HCT116 (cell line): ENCODE measurements around the gene TF. TPM values are rescaled to one million over a fixed set of nuclear protein-coding genes. Genes with fewer than 3 reads are reported as not detected.
A peak's percentile ranks its signal among the peaks of the same experiment; 100 is the strongest.

Experiments used
- ATAC-seq: fragments of 200-7000 bp; cut with Tn5 transposase; 2 replicates; pipeline ENCODE4 v1.9.1; 2020; ENCODE audit warnings: mild to moderate bottlenecking, moderate library complexity
- BruUV-seq: library from RNA; stranded (reverse); fragments of 400-500 nt; replicated peaks from 2 replicates; lab custom pipeline; 2021; lab: Mats Ljungman, UMichigan
- CTCF ChIA-PET: fragments of 300-600 bp; sonication (Branson Sonifier 250); formaldehyde crosslinking; loops from one replicate; lab custom pipeline; 2021; ENCODE audit warnings: antibody characterized with exemption; lab: Charles Lee
- POLR2A ChIA-PET: fragments of 300-600, 350-600 bp; sonication (Branson Sonifier 250); formaldehyde crosslinking; loops from one replicate; lab custom pipeline; 2021; ENCODE audit warnings: antibody characterized with exemption; lab: Charles Lee
- RAD21 ChIA-PET, 2 experiments: fragments of 300-600 bp; sonication (Branson Sonifier 250); formaldehyde crosslinking; loops; one replicate each; lab custom pipeline; 2023; ENCODE audit warnings: low total read pairs in 2 of 2; ENCODE audit not compliant: uncharacterized antibody in 2 of 2, unreplicated experiment in 2 of 2, low non-redundant PET in 1 of 2; lab: Charles Lee
- DNase-seq: peaks from one replicate; pipeline ENCODE4 v3.0.0-alpha.2; 2010; ENCODE audit warnings: low read depth, low spot score
- H2AFZ ChIP-seq: fragments of 200-600 bp; shearing (Covaris generic), sonication (generic); 2 replicates; pipeline ENCODE4 v1.6.1; 2017; ENCODE audit warnings: low read depth, mixed run types, mixed read lengths, antibody characterized with exemption, low read length; ENCODE audit not compliant: poor library complexity, severe bottlenecking
- H3K27ac ChIP-seq: 2 replicates; pipeline ENCODE4 v1.5.1; 2012; ENCODE audit warnings: low read depth, low read length
- H3K27me3 ChIP-seq: fragments of 200-600 bp; sonication (generic); 2 replicates; pipeline ENCODE4 v1.6.1; 2016; ENCODE audit warnings: mixed run types, low read length, mixed read lengths; ENCODE audit not compliant: insufficient read depth
- H3K36me3 ChIP-seq, 2 experiments: fragments of 200-500 bp in 1 of 2; fragments of 200-600 bp in 1 of 2; sonication (Bioruptor generic) in 1 of 2; sonication (generic) in 1 of 2; 2 replicates each; pipeline versions ENCODE4 v1.5.1 to v1.6.1; 2014 to 2016; ENCODE audit warnings: low read length in 2 of 2, inconsistent platforms in 1 of 2, mixed read lengths in 1 of 2, mixed run types in 1 of 2; ENCODE audit not compliant: insufficient read depth in 2 of 2, control insufficient read depth in 1 of 2
- H3K4me1 ChIP-seq, 2 experiments: fragments of 200-600 bp in 1 of 2; sonication (generic) in 1 of 2; 2 replicates each; pipeline versions ENCODE4 v1.5.1 to v1.6.1; 2012 to 2017; ENCODE audit warnings: low read length in 2 of 2, inconsistent platforms in 1 of 2, mild to moderate bottlenecking in 1 of 2, mixed read lengths in 1 of 2, mixed run types in 1 of 2, moderate library complexity in 1 of 2; ENCODE audit not compliant: insufficient read depth in 2 of 2, control insufficient read depth in 1 of 2
- H3K4me2 ChIP-seq: fragments of 200-600 bp; sonication (generic); 2 replicates; pipeline ENCODE4 v1.6.1; 2017; ENCODE audit warnings: mixed run types, low read length, mixed read lengths
- H3K4me3 ChIP-seq, 2 experiments: fragments of 200-600 bp in 1 of 2; sonication (generic) in 1 of 2; replicated peaks in 1 of 2; 2 replicates each; pipeline ENCODE4 v1.5.1; 2011 to 2016; ENCODE audit warnings: low read length in 2 of 2, control low read depth in 1 of 2, low read depth in 1 of 2, mild to moderate bottlenecking in 1 of 2, mixed read lengths in 1 of 2, mixed run types in 1 of 2
- H3K79me2 ChIP-seq: fragments of 200-600 bp; sonication (generic); 2 replicates; pipeline ENCODE4 v1.6.1; 2017; ENCODE audit warnings: mild to moderate bottlenecking, mixed run types, low read length, moderate library complexity, mixed read lengths; ENCODE audit not compliant: insufficient read depth
- H3K9ac ChIP-seq: fragments of 200-600 bp; sonication (generic); 2 replicates; pipeline ENCODE4 v1.6.1; 2016; ENCODE audit warnings: low read length, mixed read lengths
- H3K9me2 ChIP-seq: fragments of 200-600 bp; sonication (generic), shearing (Covaris generic); 2 replicates; pipeline ENCODE4 v1.6.1; 2017; ENCODE audit warnings: mixed run types, mild to moderate bottlenecking, moderate library complexity; ENCODE audit not compliant: insufficient read depth
- H3K9me3 ChIP-seq, 2 experiments: fragments of 200-500 bp in 1 of 2; fragments of 200-600 bp in 1 of 2; sonication (Bioruptor generic) in 1 of 2; sonication (generic) in 1 of 2; 2 replicates each; pipeline ENCODE4 v1.6.1; 2014 to 2017; ENCODE audit warnings: low read length in 2 of 2, mixed read lengths in 2 of 2, inconsistent platforms in 1 of 2, low read depth in 1 of 2, mild to moderate bottlenecking in 1 of 2, mixed run types in 1 of 2, moderate library complexity in 1 of 2; ENCODE audit not compliant: control insufficient read depth in 1 of 2, insufficient read depth in 1 of 2
- H4K20me1 ChIP-seq: fragments of 200-600 bp; sonication (generic), shearing (Covaris generic); 2 replicates; pipeline ENCODE4 v1.6.1; 2017; ENCODE audit warnings: mixed run types, mild to moderate bottlenecking, moderate library complexity; ENCODE audit not compliant: insufficient read depth
- CBX3 ChIP-seq: IDR thresholded peaks from 2 replicates; pipeline ENCODE4 v1.6.1; 2012; ENCODE audit warnings: low read depth
- CEBPB ChIP-seq: IDR thresholded peaks from 2 replicates; pipeline ENCODE4 v1.6.1; 2012; ENCODE audit warnings: low read depth
- CTCF ChIP-seq, 3 experiments: fragments of 200-600 bp in 1 of 3; sonication (generic) in 1 of 3; IDR thresholded peaks in 2 of 3; conservative IDR thresholded peaks in 1 of 3; 2 replicates each; pipeline ENCODE4 v1.5.1; 2012 to 2017; ENCODE audit warnings: low read depth in 2 of 3, low read length in 2 of 3, antibody characterized with exemption in 1 of 3, borderline replicate concordance in 1 of 3, control low read depth in 1 of 3, mild to moderate bottlenecking in 1 of 3, mixed read lengths in 1 of 3, mixed run types in 1 of 3, moderate library complexity in 1 of 3; ENCODE audit not compliant: insufficient read depth in 1 of 3
- FOSL1 ChIP-seq: IDR thresholded peaks from 2 replicates; pipeline ENCODE4 v1.6.1; 2012; ENCODE audit warnings: low read depth
- RAD21 ChIP-seq: IDR thresholded peaks from 2 replicates; pipeline ENCODE4 v1.6.1; 2012; ENCODE audit warnings: low read depth, mild to moderate bottlenecking
- SRF ChIP-seq: IDR thresholded peaks from 2 replicates; pipeline ENCODE4 v1.6.1; 2012; ENCODE audit warnings: low read depth
- ZNF274 ChIP-seq: fragments of 200-500 bp; sonication (Bioruptor generic); IDR thresholded peaks from 2 replicates; pipeline ENCODE4 v1.6.1; 2014; ENCODE audit warnings: mild to moderate bottlenecking, low read depth, low read length, inconsistent platforms
- intact Hi-C: fragments of 100-400 bp; cut with micrococcal nuclease; formaldehyde crosslinking; loops from 2 replicates; pipeline ENCODE4 v1.10.0; 2022
- total RNA-seq: library from RNA; stranded (reverse); gene quantifications from one replicate; pipeline ENCODE4 v1.2.1, GENCODE V29; 2021; ENCODE audit not compliant: unreplicated experiment

TF gene
- total RNA-seq, 1 experiment from 2014 or later: 10.4 TPM

DNA sequence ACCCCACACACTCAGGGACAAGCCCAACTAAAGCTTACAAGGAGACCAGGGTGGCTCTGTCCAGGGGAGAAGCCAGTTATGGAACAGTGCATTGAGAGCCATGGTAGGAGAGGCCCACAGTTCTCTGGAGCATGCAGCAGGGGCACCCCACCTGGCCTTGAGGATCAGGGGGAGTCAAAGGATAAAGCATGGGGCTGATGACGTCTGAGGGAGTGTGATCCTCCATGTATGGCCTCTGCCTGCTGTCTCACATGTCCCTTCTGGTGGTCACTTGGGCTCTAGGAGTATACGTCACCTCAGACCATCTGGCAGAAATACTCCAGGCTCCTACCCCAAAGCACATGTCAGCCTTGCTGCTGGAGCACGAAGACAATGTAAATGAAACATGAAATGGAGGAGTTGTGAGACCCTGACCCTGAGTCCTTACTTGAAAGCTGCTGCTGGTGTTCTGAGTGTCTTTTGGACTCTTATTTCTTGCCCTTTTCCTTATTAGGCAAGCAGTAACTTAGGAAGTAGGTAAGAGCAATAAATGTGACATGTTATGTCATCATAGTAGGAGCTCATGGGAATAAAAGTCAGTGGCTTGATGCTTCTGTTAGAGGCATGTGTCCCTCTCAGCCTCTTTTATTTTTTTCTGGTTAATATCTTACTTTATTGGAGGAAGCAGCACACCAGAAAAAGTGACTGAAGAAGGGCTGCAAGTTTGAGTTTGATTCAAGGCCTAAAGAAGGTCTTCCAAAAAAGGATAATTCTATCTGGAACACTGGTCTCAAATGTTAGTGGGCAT lies 74.9 kb downstream of the TF start:
- no peak for TF ChIP-seq CEBPB
- TF ChIP-seq SRF: 0 out of 2 replicates have a peak, but pooled peaks have one; percentile 18
- no peak overlapping the region for H3K4me3 ChIP-seq
- H3K9me2 ChIP-seq: no peaks in the 10 kb centered on the region
- DNase-seq (no peak), ATAC-seq (no peak)
- peaks cover 33 to 46% of the 10 kb centered on the region in 2 experiments for H3K36me3 ChIP-seq
- no peaks in the 10 kb centered on the region for H4K20me1 ChIP-seq
- intact Hi-C loops: loop anchor here (5.0 kb wide), 1 partner anchor 159 kb away; the partner anchor contains the start of gene TOPBP1
- POLR2A ChIA-PET: no interaction called here
- no peak overlapping the region for H2AFZ ChIP-seq
- no peaks in the 10 kb centered on the region for H3K79me2 ChIP-seq
- no peak overlapping the region for H3K9ac ChIP-seq
- H3K4me2 ChIP-seq: no peak overlapping the region
- RAD21 ChIA-PET: no interaction called here
- no TSS peak for BruUV-seq
- no peaks in the 10 kb centered on the region for H3K27me3 ChIP-seq
- no peaks in the 10 kb centered on the region for H3K9me3 ChIP-seq
- CTCF ChIA-PET: no interaction called here
- no peak overlapping the region for H3K27ac ChIP-seq
- H3K4me1 ChIP-seq: no peaks in the 10 kb centered on the region; a peak in 1 of 4 replicates

DNA sequence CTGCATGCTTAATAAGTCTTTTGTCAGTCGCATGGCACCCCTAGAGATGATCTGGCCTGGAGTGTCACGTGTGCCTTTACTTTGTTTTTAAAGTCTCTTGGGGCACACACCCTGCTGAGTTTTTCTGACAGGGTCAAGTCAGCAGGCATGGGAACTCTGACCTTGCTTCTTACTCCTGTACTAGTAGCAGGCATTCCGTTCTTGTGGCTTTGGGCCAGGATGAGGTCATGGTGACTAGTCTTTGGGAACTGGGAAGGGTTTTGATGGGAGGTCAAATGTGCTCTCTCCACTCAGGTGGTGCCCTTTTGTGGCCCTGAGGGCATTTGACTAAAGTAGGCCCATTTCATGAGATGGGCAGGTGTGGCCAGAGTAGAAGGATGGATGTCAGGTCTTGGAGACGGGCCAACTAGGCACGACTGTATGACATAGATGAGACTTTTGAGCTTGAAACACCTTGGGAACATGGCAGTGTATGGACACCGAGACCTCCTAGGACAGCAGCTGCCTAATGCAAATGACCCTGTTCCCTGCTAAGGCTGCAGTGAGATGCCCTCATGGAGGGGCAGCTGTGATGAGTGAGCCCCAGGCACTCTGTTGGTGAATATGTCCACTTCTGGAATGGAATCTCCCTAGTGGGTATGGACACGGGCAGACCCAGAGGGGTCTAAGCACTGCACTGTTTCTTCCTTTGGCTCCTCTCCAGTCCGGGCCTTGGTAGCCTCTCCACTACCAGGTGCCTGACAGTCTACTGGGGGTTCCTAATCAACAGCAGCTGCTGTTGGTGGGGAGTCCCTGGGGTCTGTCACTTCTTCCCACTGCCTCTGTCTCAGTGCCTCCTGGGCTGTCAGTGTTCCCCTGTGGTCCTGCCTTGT lies 75.8 kb downstream of the TF start:
- POLR2A ChIA-PET: no interaction called here
- intact Hi-C loops: loop anchor here (5.0 kb wide), 1 partner anchor 160 kb away; the partner anchor contains the start of gene TOPBP1

More for the DNA sequence above, 75.8 kb downstream of the TF start:
- no peak overlapping the region for H3K27ac ChIP-seq
- H3K4me1 ChIP-seq: no peaks in the 10 kb centered on the region; a peak in 1 of 4 replicates
- H3K79me2 ChIP-seq: no peaks in the 10 kb centered on the region
- no peak overlapping the region for H3K4me2 ChIP-seq
- peaks cover 26 to 46% of the 10 kb centered on the region in 2 experiments for H3K36me3 ChIP-seq
- BruUV-seq: no TSS peak
- H4K20me1 ChIP-seq: no peaks in the 10 kb centered on the region
- 0 out of 2 replicates have a peak, but pooled peaks have one; percentile 26 for TF ChIP-seq FOSL1
- no peak for TF ChIP-seq ZNF274
- TF ChIP-seq CTCF (IDR thresholded peaks at IDR 0.05 in 2 of 3, conservative IDR thresholded peaks at IDR 0.05 in 1 of 3; ENCODE audit: borderline replicate concordance in 1 of 3, insufficient read depth in 1 of 3, low read depth in 2 of 3, low read length in 2 of 3): peak; percentile 29 to 51 (median 43); a peak in 4 of 6 replicates
- TF ChIP-seq RAD21: peak; percentile 55
- no peak for TF ChIP-seq CBX3
- TF ChIP-seq, all 23 proteins: peak for 3
- Histone ChIP-seq H3K27me3 (no peaks in the 10 kb centered on the region), H2AFZ (no peak overlapping the region), H3K9ac (no peak overlapping the region), H3K4me3 (no peak overlapping the region), H3K9me3 (no peaks in the 10 kb centered on the region), H3K9me2 (no peaks in the 10 kb centered on the region)
- DNase-seq (peak; percentile 55), ATAC-seq (peak; percentile 82)
- ChIA-PET CTCF (no interaction called here), RAD21 (interaction anchor here in 1 of 2 experiments (0.5 kb wide), 1 partner anchor 19 kb away, joined by 3 read pairs; no protein-coding TSS in a partner anchor)
